ENCODE measurements around the gene KIAA2012. TPM values are rescaled to one million over a fixed set of nuclear protein-coding genes. Genes with fewer than 3 reads are reported as not detected.

Gene KIAA2012
- total RNA-seq, 1 donor from 2014 or later = not detected

DNA sequence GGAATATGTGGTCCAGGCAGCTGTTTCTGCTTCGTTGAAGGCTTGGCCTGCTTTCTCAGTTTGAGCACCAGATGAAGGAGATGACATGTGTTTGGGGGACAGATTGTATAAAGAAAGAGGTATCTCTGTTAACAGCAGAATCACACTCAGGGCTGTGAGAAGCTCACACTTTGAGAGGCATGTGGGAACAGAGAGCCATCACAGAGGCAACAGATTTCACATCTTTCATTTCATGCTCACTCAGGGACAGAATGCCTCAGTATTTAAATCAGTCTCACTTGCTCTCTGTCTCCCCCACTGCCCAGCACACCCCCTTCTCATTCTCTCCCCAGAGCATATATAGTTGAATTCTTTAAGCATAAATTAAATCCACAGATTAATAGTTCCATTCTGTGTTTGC lies 37.4 kb downstream of the KIAA2012 start:
- CTCF ChIA-PET = interaction anchor here (1.7 kb wide), 1 partner anchor 250 kb away, joined by 7 read pairs; no protein-coding TSS in a partner anchor
- H3K27ac Mint-ChIP-seq = no peak overlapping the region
- POLR2A ChIA-PET = no interaction called here
- no peak for DNase-seq
- peaks cover 19% of the 10 kb centered on the region for H3K27me3 Mint-ChIP-seq
- H3K36me3 Mint-ChIP-seq (ENCODE audit: low read depth) = no peaks in the 10 kb centered on the region
- no peak for ATAC-seq (ENCODE audit: low read depth)
- no peaks in the 10 kb centered on the region for H3K4me1 Mint-ChIP-seq
- TF ChIP-seq CTCF (IDR thresholded peaks at IDR 0.05) = no peak
- no peaks in the 10 kb centered on the region for H3K9me3 Mint-ChIP-seq
- intact Hi-C loops (cut with micrococcal nuclease) = no loop called here
- no peak overlapping the region for H3K4me3 Mint-ChIP-seq

DNA sequence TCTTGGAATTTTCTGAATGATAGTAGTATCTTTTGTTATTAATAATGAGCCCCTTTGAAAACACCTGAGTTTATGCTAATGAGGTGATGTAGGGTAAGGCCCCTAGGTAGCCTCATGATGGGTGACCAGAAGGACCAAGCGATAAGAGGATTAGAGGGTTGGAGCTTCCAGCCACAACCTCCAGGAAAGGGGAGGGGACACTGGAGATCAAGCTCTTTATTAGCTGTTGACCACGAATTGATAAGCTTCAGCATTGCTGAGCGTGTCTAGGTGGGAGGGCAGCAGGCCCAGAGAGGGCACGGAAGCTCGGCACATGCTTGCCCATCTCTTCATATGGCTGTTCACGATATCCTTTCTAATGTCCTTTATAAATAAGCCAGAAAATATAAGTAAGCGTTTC lies 39.0 kb downstream of the KIAA2012 start:
- DNase-seq (no peak), ATAC-seq (ENCODE audit: low read depth) (no peak)
- Mint-ChIP-seq H3K27ac (no peak overlapping the region), H3K9me3 (peaks cover 3% of the 10 kb centered on the region), H3K4me3 (no peak overlapping the region), H3K4me1 (no peaks in the 10 kb centered on the region), H3K27me3 (peaks cover 28% of the 10 kb centered on the region), H3K36me3 (ENCODE audit: low read depth) (no peaks in the 10 kb centered on the region)
- POLR2A ChIA-PET = no interaction called here
- TF ChIP-seq CTCF (IDR thresholded peaks at IDR 0.05) = no peak
- intact Hi-C loops (cut with micrococcal nuclease) = no loop called here
- CTCF ChIA-PET = interaction anchor here (1.2 kb wide), 1 partner anchor 251 kb away, joined by 3 read pairs; no protein-coding TSS in a partner anchor

DNA sequence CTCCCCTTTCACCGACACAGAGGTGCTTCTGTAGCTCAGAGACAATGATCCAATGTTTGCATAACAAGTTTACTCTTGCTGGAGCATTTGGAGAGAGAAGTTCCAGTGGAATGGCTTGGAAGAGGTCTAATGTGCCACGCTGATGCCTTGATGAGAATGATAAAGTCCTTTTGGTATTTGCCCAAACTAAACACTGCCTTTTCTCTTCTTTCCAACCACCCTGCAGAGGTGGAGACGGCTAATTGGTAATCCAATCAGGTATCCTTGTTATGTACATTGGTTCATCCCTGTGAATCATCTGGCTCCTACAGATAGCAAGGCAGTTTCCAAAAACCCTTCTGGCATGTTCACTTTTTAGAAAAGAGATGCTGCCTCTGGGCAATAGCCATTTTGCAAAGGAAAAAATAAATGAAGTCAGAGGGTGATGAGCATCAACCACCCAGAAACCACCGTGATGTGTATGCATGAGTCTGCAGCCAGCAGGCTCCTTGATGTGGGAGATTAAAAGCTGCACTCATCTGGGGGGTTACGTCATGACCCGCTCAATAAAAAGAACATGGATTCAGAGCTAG lies 40.6 kb downstream of the KIAA2012 start:
- H3K27ac Mint-ChIP-seq = no peak overlapping the region
- TF ChIP-seq CTCF (IDR thresholded peaks at IDR 0.05) = no peak
- ATAC-seq (ENCODE audit: low read depth) (no peak), DNase-seq (no peak)
- no peaks in the 10 kb centered on the region for H3K4me1 Mint-ChIP-seq
- H3K27me3 Mint-ChIP-seq = peaks cover 31% of the 10 kb centered on the region
- no peaks in the 10 kb centered on the region for H3K36me3 Mint-ChIP-seq (ENCODE audit: low read depth)
- CTCF ChIA-PET = no interaction called here
- H3K9me3 Mint-ChIP-seq = peaks cover 3% of the 10 kb centered on the region
- POLR2A ChIA-PET = no interaction called here
- H3K4me3 Mint-ChIP-seq = no peak overlapping the region
- intact Hi-C loops (cut with micrococcal nuclease) = no loop called here

DNA sequence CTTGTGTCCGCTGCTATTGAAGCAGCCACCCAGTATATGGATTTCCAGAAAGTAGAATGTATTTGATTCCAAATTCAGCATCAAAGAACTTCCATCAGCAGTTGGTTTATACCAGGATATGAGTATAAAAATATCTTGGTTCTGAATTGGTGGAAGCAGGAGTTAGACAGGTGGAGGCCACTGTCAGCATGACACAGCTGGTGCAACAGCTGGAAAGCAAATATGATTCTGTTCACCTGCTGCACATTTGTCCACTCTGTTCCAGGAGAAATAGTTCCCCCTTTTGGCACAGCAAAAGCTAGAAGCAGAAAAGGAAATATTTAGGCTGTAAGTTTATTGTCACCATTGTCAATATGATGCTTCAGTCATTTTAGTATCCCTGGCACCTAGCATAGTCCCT lies 41.2 kb downstream of the KIAA2012 start:
- POLR2A ChIA-PET = no interaction called here
- intact Hi-C loops (cut with micrococcal nuclease) = no loop called here
- ATAC-seq (ENCODE audit: low read depth) = no peak
- Mint-ChIP-seq H3K9me3 (peaks cover 3% of the 10 kb centered on the region), H3K36me3 (ENCODE audit: low read depth) (no peaks in the 10 kb centered on the region), H3K4me3 (no peak overlapping the region), H3K27me3 (peaks cover 28% of the 10 kb centered on the region), H3K4me1 (no peaks in the 10 kb centered on the region), H3K27ac (no peak overlapping the region)
- DNase-seq = no peak
- no peak for TF ChIP-seq CTCF (IDR thresholded peaks at IDR 0.05)
- CTCF ChIA-PET = no interaction called here

DNA sequence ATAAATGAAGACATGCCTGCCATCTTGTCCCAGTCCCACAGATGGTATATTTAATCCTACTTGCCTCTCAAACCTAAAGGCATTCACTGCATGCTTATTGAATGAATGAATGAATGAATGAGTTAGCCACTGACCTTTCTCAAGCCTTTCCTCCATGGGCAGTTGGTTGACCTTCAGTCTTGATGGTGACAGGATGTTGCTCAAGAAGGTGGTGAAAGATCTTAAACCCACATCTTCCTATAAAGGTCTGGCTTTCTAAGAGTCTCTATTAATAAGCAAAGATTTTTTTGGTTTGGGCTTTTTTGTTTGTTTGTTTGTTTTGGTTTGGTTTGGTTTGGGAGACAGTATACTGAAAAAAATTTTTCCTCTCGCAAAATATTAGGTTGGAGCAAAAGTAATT lies 41.7 kb downstream of the KIAA2012 start:
- ATAC-seq (ENCODE audit: low read depth) (no peak), DNase-seq (no peak)
- Mint-ChIP-seq H3K27me3 (peaks cover 28% of the 10 kb centered on the region), H3K9me3 (peaks cover 3% of the 10 kb centered on the region), H3K4me1 (no peaks in the 10 kb centered on the region), H3K27ac (no peak overlapping the region), H3K4me3 (no peak overlapping the region), H3K36me3 (ENCODE audit: low read depth) (no peaks in the 10 kb centered on the region)
- TF ChIP-seq CTCF (IDR thresholded peaks at IDR 0.05) = no peak
- ChIA-PET CTCF (no interaction called here), POLR2A (no interaction called here)
- intact Hi-C loops (cut with micrococcal nuclease) = no loop called here

All from activated B cell treated with CpG ODN at 0.5 μM for 24 hours (primary cell).